Right lobe of liver (tissue), 4 donors: Measurements from ENCODE around the gene RPL11.

Experiments used
- POLR2A ChIP-seq: fragments of 450-650 bp; IDR thresholded peaks from one replicate; pipeline ENCODE4 v1.6.1; 2017; ENCODE audit warnings: antibody characterized with exemption, mild to moderate bottlenecking
- TF ChIP-seq, protein P1 (sequence below), 4 donors: fragments of 200-600 bp in 3 of 4; fragments of 450-650 bp in 1 of 4; IDR thresholded peaks; one replicate each; pipeline versions ENCODE4 v1.5.1 to v1.8.0; 2016 to 2022; ENCODE audit warnings: antibody characterized with exemption in 4 of 4, mild to moderate bottlenecking in 2 of 4
- donor health status: DM: no; HTN: no; CAD: no.
- donor health status: DM: no; HTN: no; CAD: no.
- donor health status: DM: no; HTN: yes; CAD: no.

DNA sequence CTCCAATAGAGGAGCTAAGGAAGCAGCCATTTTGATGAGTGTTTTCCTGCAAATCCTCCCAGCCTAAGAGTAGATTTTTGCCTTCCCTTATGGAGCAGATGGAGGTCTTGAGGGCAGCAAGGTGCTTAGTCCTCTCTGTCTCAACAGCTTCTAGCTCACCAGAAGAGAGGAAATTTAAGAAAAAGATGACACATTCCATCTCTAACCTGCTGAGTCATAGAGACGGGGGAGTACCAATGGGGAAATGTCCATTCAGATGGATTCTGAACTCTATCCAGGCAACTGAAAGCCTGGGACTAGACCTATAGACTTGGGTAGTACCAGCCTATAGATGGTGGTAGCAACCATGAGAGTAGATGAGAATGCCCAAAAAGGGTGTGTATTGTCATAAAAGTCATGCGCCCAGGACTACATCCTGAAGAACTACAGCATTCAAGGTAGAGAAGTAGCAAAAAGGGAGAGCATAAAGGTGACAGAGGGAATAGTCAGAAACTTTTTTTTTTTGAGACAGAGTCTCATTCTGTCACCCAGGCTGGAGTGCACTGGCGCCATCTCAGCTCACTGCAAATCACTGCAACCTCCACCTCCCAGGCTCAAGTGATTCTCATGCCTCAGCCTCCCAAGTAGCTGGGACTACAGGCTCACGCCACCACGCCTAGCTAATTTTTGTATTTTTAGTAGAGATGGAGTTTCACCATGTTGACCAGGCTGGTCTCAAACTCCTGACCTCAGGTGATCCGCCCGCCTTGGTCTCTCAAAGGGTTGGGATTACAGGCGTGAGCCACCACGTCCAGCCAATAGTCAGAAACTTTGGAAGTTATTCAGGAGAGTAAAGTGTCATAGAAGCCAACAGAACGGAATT lies 41.0 kb downstream of the RPL11 start:
- TF ChIP-seq, protein P1, sequence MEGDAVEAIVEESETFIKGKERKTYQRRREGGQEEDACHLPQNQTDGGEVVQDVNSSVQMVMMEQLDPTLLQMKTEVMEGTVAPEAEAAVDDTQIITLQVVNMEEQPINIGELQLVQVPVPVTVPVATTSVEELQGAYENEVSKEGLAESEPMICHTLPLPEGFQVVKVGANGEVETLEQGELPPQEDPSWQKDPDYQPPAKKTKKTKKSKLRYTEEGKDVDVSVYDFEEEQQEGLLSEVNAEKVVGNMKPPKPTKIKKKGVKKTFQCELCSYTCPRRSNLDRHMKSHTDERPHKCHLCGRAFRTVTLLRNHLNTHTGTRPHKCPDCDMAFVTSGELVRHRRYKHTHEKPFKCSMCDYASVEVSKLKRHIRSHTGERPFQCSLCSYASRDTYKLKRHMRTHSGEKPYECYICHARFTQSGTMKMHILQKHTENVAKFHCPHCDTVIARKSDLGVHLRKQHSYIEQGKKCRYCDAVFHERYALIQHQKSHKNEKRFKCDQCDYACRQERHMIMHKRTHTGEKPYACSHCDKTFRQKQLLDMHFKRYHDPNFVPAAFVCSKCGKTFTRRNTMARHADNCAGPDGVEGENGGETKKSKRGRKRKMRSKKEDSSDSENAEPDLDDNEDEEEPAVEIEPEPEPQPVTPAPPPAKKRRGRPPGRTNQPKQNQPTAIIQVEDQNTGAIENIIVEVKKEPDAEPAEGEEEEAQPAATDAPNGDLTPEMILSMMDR (IDR thresholded peaks at IDR 0.05) = no peak
- TF ChIP-seq POLR2A = no peak
